NCI-H345 treated with DMSO at 0.1 percent for 48 hours (cell line): ENCODE measurements around the gene DIP2C.
"Not testable (repeated sequence)": the region's sequence is repeated elsewhere in the genome, so short reads cannot be mapped to it uniquely, and the experiment has no call there.

ENCODE experiments used
- DNase-seq: peaks from one replicate; lab custom pipeline; 2025; ENCODE audit not compliant: unreplicated experiment; lab: John Stamatoyannopoulos, UW

Gene DIP2C

DNA sequence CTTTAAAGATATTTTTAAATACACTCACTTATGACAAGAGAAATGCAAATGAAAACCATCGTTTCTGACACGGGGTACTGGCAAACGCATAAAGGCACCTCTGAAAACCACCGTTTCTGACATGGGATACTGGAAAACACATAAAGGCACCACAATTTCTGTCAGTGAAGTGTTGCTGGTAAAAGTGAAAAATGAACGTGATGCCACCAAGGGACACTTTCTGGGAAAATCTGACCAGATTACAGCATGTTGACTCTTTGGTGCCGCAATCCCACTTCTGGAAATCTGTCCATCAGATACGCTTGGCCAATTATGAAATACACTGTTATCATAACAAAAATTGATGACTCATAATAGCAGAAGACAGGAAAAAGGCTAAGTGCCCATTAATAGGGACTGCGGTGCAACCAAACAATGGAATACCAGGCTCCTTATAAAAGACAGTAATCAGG, 422.5 kb downstream of the DIP2C start:
- no peak for DNase-seq

DNA sequence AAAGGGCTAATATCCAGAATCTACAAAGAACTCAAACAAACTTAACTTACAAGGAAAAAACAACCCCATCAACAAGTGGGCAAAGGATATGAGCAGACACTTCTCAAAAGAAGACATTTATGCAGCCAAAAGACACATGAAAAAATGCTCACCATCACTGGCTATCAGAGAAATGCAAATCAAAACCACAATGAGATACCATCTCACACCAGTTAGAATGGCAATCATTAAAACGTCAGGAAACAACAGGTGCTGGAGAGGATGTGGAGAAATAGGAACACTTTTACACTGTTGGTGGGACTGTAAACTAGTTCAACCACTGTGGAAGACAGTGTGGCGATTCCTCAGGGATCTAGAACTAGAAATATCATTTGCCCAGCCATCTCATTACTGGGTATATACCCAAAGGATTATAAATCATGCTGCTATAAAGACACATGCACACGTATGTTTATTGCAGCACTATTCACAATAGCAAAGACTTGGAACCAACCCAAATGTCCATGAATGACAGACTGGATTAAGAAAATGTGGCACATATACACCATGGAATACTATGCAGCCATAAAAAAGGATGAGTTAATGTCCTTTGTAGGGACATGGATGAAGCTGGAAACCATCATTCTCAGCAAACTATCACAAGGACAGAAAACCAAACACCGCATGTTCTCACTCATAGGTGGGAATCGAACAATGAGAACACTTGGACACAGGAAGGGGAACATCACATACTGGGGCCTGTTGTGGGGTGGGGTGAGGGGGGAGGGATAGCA, 423.5 kb downstream of the DIP2C start:
- not testable (repeated sequence) for DNase-seq

GRCh38 chr10:265074-265440, 424.4 kb downstream of the DIP2C start:
- DNase-seq = not testable (repeated sequence)

DNA sequence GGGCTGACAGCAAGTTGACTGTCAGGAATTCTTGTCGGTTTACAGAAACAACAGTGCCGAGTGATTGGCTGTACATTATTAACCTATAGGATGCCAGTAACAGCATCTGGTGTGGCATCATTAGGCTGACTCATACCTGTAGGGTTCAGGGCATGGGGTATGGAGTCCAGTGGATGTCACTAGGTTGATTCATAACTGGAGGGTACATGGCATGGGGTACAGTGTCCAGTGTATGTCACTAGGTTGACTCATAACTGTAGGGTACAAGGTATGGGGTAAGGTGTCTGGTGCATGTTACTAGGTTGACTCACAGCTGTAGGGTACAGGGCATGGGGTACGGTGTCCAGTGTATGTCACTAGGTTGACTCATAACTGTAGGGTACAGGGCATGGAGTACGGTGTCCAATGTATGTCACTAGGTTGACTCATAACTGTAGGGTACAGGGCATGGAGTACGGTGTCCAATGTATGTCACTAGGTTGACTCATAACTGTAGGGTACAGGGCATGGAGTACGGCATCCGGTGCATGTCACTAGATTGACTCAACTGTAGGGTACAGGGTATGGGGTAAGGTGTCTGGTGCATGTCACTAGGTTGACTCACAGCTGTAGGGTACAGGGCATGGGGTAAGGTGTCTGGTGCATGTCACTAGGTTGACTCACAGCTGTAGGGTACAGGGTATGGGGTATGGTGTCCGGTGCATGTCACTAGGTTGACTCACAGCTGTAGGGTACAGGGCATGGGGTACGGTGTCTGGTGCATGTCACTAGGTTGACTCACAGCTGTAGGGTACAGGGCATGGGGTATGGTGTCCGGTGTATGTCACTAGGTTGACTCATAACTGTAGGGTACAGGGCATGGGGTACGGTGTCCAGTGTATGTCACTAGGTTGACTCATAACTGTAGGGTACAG, 425.1 kb downstream of the DIP2C start:
- DNase-seq = not testable (repeated sequence)

DNA sequence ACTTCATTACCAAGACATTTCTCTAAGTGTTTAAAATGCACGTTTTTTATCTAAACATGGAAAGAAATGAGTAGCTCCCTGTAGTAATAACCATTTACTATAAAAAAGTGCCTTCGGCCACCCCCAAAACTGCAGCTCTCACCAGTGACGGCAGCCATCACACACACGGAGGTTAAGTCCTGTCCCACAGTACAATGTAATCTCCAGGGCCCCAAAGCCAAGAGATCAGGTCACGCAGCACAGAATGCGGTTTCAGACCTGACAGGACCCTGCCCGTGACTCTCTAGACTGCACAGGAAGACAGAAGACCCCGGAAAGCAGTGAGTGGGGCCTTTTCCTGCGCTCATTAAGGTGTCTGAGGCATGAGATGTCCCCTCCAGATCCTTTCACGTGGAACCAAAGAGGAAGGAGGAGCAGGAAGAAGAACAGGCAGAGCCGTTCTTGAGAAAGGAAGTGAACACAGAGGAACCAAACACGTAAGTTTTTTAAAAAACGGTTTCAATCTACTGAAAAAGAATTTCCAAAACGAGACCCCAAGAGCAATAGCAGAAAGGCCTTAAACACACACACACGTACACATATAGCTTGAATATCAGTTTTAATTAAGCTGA, 428.5 kb downstream of the DIP2C start:
- no peak for DNase-seq

- no peak for DNase-seq
Measured at GRCh38 chr10:251982-252582, 437.4 kb downstream of the DIP2C start.

DNA sequence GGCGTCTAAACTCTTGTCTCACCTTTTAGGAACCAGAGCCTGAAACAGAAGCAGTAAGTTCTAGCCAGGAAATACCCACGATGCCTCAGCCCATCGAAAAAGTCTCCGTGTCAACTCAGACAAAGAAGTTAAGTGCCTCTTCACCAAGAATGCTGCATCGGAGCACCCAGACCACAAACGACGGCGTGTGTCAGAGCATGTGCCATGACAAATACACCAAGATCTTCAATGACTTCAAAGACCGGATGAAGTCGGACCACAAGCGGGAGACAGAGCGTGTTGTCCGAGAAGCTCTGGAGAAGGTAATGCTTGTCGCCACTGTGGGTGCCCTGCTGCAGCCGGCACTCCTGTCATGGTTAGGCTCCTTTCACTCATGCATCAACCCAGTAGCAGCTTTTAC, 441.2 kb downstream of the DIP2C start:
- no peak for DNase-seq

GRCh38 chr10:247480-247879, 442.0 kb downstream of the DIP2C start:
- DNase-seq = no peak

- no peak for DNase-seq
Measured at GRCh38 chr10:246431-246830, 443.0 kb downstream of the DIP2C start.

GRCh38 chr10:244227-244626, 445.2 kb downstream of the DIP2C start:
- DNase-seq = no peak

DNA sequence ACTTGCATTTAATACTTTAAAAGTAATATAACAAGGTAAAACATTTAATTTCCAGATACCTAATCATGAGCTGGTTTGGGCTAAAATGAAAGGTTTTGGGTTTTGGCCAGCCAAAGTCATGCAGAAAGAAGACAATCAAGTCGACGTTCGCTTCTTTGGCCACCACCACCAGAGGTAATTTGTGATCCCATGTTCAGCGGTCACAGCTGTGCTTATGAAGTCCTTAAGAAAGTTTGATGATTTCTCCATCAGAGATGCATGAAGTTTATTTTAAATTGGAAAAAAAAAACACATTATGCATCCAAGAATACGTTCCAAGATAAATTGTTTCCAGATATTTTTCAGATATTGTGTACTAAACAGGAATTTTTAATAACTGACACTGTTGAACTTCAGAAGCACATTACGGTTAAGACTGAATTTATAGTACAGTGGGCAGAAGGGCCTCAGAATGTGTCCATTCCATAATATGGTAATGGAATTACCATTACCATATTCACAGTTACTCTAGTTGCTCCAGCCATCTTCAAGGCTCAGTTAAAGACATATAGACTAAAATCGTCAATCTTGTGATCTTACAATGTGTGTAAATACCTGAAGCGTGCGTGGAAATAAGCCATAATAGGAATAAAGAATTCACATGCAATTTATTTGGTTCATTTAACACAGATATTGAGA, 447.4 kb downstream of the DIP2C start:
- no peak for DNase-seq

DNA sequence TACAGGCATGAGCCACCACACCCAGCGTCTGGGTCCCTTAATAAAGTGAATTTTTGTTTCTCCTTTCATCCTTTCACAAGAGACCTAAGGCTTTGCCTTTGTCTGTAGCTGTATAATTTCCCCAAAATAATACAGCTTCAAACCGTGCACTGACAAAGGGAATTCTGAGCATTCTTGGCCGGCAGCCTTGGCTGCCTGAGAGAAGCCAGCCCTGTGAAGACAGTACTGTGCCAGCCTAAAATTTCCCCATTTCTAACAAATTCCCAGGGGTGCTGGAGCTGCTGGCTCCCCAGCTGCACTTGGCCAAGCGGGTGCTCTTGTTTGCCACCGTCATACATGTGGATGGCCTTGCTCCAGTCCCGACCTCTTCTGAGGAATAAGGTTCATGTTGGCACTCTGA, 448.0 kb downstream of the DIP2C start:
- DNase-seq = no peak

DNA sequence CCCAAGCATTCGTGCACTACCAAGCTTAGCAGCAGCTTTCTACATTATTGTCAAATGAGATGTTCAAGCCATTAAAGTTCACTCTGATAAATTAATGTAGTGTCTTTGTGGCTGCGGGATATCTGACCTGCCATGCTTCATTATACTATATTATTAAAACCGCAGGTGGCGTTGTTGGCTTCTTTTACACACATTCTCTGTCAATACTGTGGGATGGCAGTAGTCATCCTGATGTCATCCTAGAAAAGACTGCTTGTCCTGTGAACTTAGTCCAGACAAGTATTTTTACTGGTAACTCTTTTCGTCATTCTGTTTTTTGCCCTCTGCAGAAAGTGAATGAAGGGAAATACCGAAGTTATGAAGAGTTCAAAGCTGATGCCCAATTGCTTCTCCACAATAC, 450.4 kb downstream of the DIP2C start:
- DNase-seq = no peak

- DNase-seq = no peak
Measured at GRCh38 chr10:235915-236314, 453.6 kb downstream of the DIP2C start.

GRCh38 chr10:234708-235406, 454.6 kb downstream of the DIP2C start:
- no peak for DNase-seq

- no peak for DNase-seq
Measured at GRCh38 chr10:232878-233277, 456.6 kb downstream of the DIP2C start.

- DNase-seq = no peak
Measured at GRCh38 chr10:232061-232460, 457.4 kb downstream of the DIP2C start.

DNA sequence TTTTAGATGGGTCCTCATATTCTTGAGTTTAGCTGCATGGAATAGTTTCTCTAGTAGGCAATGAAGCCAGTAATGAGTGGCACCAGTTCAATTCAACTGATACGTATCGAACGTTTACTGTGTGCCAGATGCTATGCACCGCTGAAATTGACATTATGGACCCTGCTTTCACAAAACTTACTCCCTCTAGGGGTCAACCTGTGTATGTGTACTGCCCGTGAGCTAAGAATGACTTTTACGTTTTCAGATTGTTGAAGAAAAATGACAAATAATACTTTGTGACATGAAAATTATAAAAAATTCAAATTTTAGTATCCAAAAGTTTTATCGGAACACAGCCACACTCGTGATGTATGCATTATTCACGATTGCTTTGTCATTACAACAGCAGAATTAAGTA, 458.7 kb downstream of the DIP2C start:
- no peak for DNase-seq

GRCh38 chr10:228366-228765, 461.1 kb downstream of the DIP2C start:
- DNase-seq = no peak

DNA sequence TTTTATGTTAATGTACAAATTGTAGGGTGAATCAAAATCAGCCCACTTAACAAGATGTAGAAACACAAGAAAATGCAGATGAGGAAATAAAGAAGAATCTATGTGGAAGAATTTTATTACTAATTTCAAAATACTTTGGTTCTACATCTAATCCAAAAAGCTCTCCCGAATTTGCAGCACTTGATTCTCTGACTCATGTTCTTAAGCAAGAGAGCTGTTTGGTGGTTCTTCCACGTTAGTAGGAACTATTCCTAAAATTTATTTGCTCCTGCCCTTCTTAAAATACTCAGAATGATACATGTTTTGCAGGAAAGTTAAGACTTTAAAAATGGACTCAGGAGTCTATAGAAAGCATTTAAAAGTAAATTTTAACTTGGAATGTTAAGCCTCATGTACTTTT, 462.5 kb downstream of the DIP2C start:
- DNase-seq = no peak
